Endothelial cell of umbilical vein (primary cell): Measurements from ENCODE around the gene FXYD6. TPM values are rescaled to one million over a fixed set of nuclear protein-coding genes. Genes with fewer than 3 reads are reported as not detected.

Experiments used
- BruUV-seq: library from RNA; stranded (reverse); fragments of 400-500 nt; replicated peaks from 2 replicates; lab custom pipeline; 2021; lab: Mats Ljungman, UMichigan
- CTCF ChIA-PET: fragments of 300-600, 350-600 bp; sonication (Branson Sonifier 250); formaldehyde crosslinking; loops from one replicate; lab custom pipeline; 2021; ENCODE audit warnings: antibody characterized with exemption, inconsistent platforms; lab: Charles Lee
- POLR2A ChIA-PET: fragments of 300-600, 350-600 bp; sonication (Branson Sonifier 250); formaldehyde crosslinking; loops from one replicate; lab custom pipeline; 2021; ENCODE audit warnings: antibody characterized with exemption, inconsistent platforms; lab: Charles Lee
- DNase-seq: peaks from one replicate; pipeline ENCODE4 v3.0.0-alpha.2; 2011; ENCODE audit warnings: low read depth, low spot score
- FAIRE-seq: peaks from 2 replicates; lab custom pipeline; 2011; peaks lifted over from hg19 to GRCh38; lab: Jason Lieb, UNC
- H2AFZ ChIP-seq: 2 replicates; pipeline ENCODE4 v1.6.0; 2012; ENCODE audit warnings: low read depth, low read length, control low read depth, inconsistent platforms
- H3K27ac ChIP-seq: 2 replicates; pipeline ENCODE4 v1.5.1; 2011; ENCODE audit warnings: low read depth, mild to moderate bottlenecking, control low read depth, low read length, moderate library complexity; ENCODE audit not compliant: insufficient read depth
- H3K27me3 ChIP-seq, 2 experiments: 2 replicates each; pipeline versions ENCODE4 v1.6.0 to v1.6.1; 2011; ENCODE audit warnings: low read length in 2 of 2, mixed read lengths in 1 of 2; ENCODE audit not compliant: control insufficient read depth in 2 of 2, insufficient read depth in 2 of 2
- H3K36me3 ChIP-seq, 2 experiments: 2 replicates in 1 of 2; 3 replicates in 1 of 2; pipeline ENCODE4 v1.5.1; 2011; ENCODE audit warnings: low read length in 2 of 2, mild to moderate bottlenecking in 1 of 2, moderate library complexity in 1 of 2; ENCODE audit not compliant: control insufficient read depth in 2 of 2, insufficient read depth in 2 of 2; ENCODE audit errors: extremely low read depth in 1 of 2
- H3K4me1 ChIP-seq: 3 replicates; pipeline ENCODE4 v1.5.1; 2011; ENCODE audit warnings: mild to moderate bottlenecking, low read length; ENCODE audit not compliant: control insufficient read depth, insufficient read depth; ENCODE audit errors: extremely low read depth
- H3K4me2 ChIP-seq: 2 replicates; pipeline ENCODE4 v1.6.1; 2011; ENCODE audit warnings: low read length, control low read depth, mixed read lengths; ENCODE audit not compliant: insufficient read depth
- H3K4me3 ChIP-seq, 3 experiments: fragments of 200-600 bp in 1 of 3; sonication (generic), shearing (Covaris generic) in 1 of 3; replicated peaks in 1 of 3; 2 replicates each; pipeline ENCODE4 v1.5.1; 2011 to 2016; ENCODE audit warnings: control low read depth in 3 of 3, low read length in 3 of 3, mild to moderate bottlenecking in 2 of 3, inconsistent platforms in 1 of 3, low read depth in 1 of 3, moderate library complexity in 1 of 3; ENCODE audit not compliant: insufficient read depth in 1 of 3
- H3K79me2 ChIP-seq: 2 replicates; pipeline ENCODE4 v1.6.0; 2012; ENCODE audit warnings: low read length, inconsistent platforms; ENCODE audit not compliant: control insufficient read depth, insufficient read depth
- H3K9ac ChIP-seq: replicated peaks from 2 replicates; pipeline ENCODE3; 2011; ENCODE audit warnings: low read length, control low read depth; ENCODE audit not compliant: insufficient read depth; ENCODE audit errors: extremely low read depth
- H3K9me1 ChIP-seq: replicated peaks from 3 replicates; pipeline ENCODE4 v1.6.0; 2011; ENCODE audit warnings: mild to moderate bottlenecking, low read length; ENCODE audit not compliant: control insufficient read depth, insufficient read depth; ENCODE audit errors: extremely low read depth
- H3K9me3 ChIP-seq: replicated peaks from 2 replicates; pipeline ENCODE4 v1.5.1; 2012; ENCODE audit warnings: low read length, inconsistent platforms; ENCODE audit not compliant: control insufficient read depth, insufficient read depth
- H4K20me1 ChIP-seq: replicated peaks from 2 replicates; pipeline ENCODE3; 2011; ENCODE audit warnings: mild to moderate bottlenecking, low read length; ENCODE audit not compliant: control insufficient read depth, insufficient read depth; ENCODE audit errors: extremely low read depth
- CTCF ChIP-seq, 2 donors: IDR thresholded peaks; 1 replicate in 1 of 2; 2 replicates in 1 of 2; pipeline ENCODE4 v1.5.1; 2011; ENCODE audit warnings: low read length in 2 of 2, mild to moderate bottlenecking in 2 of 2, moderate library complexity in 2 of 2, control low read depth in 1 of 2, inconsistent platforms in 1 of 2, low read depth in 1 of 2; ENCODE audit not compliant: insufficient read depth in 1 of 2; ENCODE audit errors: extremely low read depth in 1 of 2
- EZH2 ChIP-seq: IDR thresholded peaks from 2 replicates; pipeline ENCODE4 v1.6.1; 2012; ENCODE audit warnings: borderline replicate concordance, low read depth, mild to moderate bottlenecking, moderate library complexity, low read length, inconsistent platforms; ENCODE audit not compliant: severe bottlenecking
- FOS ChIP-seq: IDR thresholded peaks from 2 replicates; pipeline ENCODE4 v1.6.1; 2011; ENCODE audit warnings: mild to moderate bottlenecking, low read length, moderate library complexity, borderline replicate concordance; ENCODE audit not compliant: insufficient read depth
- GATA2 ChIP-seq: IDR thresholded peaks from 2 replicates; pipeline ENCODE4 v1.7.0; 2011; ENCODE audit warnings: low read depth, mild to moderate bottlenecking, moderate library complexity, mixed read lengths, low read length; ENCODE audit not compliant: insufficient read length, insufficient read depth
- JUN ChIP-seq: IDR thresholded peaks from 2 replicates; pipeline ENCODE4 v1.6.1; 2011; ENCODE audit warnings: borderline replicate concordance, low read depth; ENCODE audit not compliant: insufficient read length, insufficient read depth
- MYC ChIP-seq: IDR thresholded peaks from one replicate; pipeline ENCODE4 v1.6.1; 2011; ENCODE audit warnings: mild to moderate bottlenecking, low read depth, low read length
- POLR2A ChIP-seq: IDR thresholded peaks from 2 replicates; pipeline ENCODE4 v1.6.1; 2012; ENCODE audit warnings: low read depth, mild to moderate bottlenecking, control low read depth, low read length
- POLR2AphosphoS5 ChIP-seq: IDR thresholded peaks from 2 replicates; pipeline ENCODE4 v1.6.1; 2012; ENCODE audit warnings: low read depth, mild to moderate bottlenecking, control low read depth, low read length, moderate library complexity; ENCODE audit not compliant: insufficient read depth
- dilution Hi-C: fragments of 300-500 bp; cut with MboI; formaldehyde crosslinking; loops from one replicate; pipeline ENCODE4 v1.15.0; 2019; ENCODE audit warnings: low sequenced_read_pairs; ENCODE audit not compliant: extremely low pct_ligation_motif_present
- intact Hi-C: fragments of 100-400 bp; cut with micrococcal nuclease; formaldehyde crosslinking; loops from one replicate; pipeline ENCODE4 v1.10.0; 2022
- polyA plus RNA-seq, 4 experiments: library from polyadenylated mRNA; depleted of rRNA in 3 of 4; stranded (reverse) in 3 of 4; unstranded in 1 of 4; fragments of >200 nt; gene quantifications; 2 replicates each; pipeline versions ENCODE4 v1.2.1 to v1.2.3, GENCODE V29; 2011 to 2012; ENCODE audit warnings: missing spikeins in 1 of 4
- total RNA-seq: library from RNA; stranded (reverse); gene quantifications from 2 replicates; pipeline ENCODE4 v1.2.3, GENCODE V29; 2021
- TF ChIP-seq, protein P1 (sequence below): IDR thresholded peaks from 2 replicates; pipeline ENCODE4 v1.6.1; 2011; ENCODE audit not compliant: insufficient read depth, insufficient read length

The FXYD6 gene
- total and polyA plus RNA-seq, 2 donors (not counting 3 experiments of a cell fraction or from before 2014, with no cell fraction given) = 1.4 to 8.7 TPM

DNA sequence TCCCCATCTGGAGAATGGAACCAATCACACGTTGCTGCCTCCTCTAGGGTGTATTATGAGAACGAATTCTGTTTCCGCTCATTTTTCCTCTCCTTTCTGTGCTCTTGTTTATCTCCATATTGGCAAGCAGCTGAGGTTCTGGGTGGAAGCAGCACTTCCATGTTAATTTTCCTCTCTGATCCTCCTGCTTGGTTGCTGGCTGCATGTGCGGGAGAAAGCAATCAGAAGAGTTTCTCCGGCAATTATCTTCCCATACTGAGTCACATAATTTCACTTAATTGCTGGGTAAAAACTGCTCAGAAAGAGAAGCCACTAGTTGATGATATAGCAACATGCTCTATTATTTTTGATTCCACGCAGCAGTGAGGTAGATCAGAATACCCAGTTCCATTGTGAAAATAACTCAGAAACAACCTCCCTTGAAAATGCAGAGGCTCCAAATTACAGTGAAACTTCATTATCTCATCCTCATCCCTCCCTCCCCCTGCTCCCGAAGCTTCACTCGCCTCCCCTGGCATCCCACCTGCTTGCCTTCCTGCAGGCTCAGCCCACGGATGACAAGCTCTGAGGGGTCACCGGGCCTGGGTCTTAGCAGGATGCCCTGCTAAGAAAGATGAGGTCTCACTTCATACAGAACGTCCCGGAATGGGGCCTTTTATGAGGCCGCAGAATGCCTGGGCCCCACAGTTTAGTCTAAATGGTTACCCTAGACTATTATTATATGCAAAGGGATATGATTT lies 20.4 kb downstream of the FXYD6 start:
- H3K9ac ChIP-seq = no peak overlapping the region
- H3K27me3 ChIP-seq = peaks cover 3 to 12% of the 10 kb centered on the region in 2 experiments
- H3K36me3 ChIP-seq = no peaks in the 10 kb centered on the region
- no peaks in the 10 kb centered on the region for H3K4me1 ChIP-seq
- TF ChIP-seq MYC (no peak), FOS (no peak), POLR2A (no peak), GATA2 (no peak), POLR2AphosphoS5 (no peak), CTCF (IDR thresholded peaks at IDR 0.05; ENCODE audit: extremely low read depth in 1 of 2, insufficient read depth in 1 of 2, low read depth in 1 of 2, low read length in 2 of 2) (no peak), EZH2 (no peak), JUN (no peak)
- TF ChIP-seq, protein P1, sequence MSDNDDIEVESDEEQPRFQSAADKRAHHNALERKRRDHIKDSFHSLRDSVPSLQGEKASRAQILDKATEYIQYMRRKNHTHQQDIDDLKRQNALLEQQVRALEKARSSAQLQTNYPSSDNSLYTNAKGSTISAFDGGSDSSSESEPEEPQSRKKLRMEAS = no peak
- no peak for FAIRE-seq
- H4K20me1 ChIP-seq = no peaks in the 10 kb centered on the region
- dilution Hi-C loops (no loop called here), intact Hi-C loops (no loop called here)
- H3K27ac ChIP-seq = no peak overlapping the region
- DNase-seq = no peak
- H3K9me1 ChIP-seq = no peaks in the 10 kb centered on the region
- H3K4me3 ChIP-seq = no peak overlapping the region
- BruUV-seq = no TSS peak
- POLR2A ChIA-PET = no interaction called here
- CTCF ChIA-PET = interaction anchor here (1.8 kb wide), 1 partner anchor 91 kb away, joined by 8 read pairs; no protein-coding TSS in a partner anchor
- no peak overlapping the region for H2AFZ ChIP-seq
- no peaks in the 10 kb centered on the region for H3K9me3 ChIP-seq
- H3K4me2 ChIP-seq = no peak overlapping the region
- H3K79me2 ChIP-seq = no peaks in the 10 kb centered on the region
